Activated CD4-positive, alpha-beta T cell treated with anti-CD3 and anti-CD28 coated beads for 36 hours (primary cell): Measurements from ENCODE around the gene NUDT16L1. TPM values are rescaled to one million over a fixed set of nuclear protein-coding genes. Genes with fewer than 3 reads are reported as not detected.
A peak's percentile ranks its signal among the peaks of the same experiment; 100 is the strongest.

Experiments used
- ATAC-seq: fragments of 200-7000 bp; cut with Tn5 transposase; one replicate; pipeline ENCODE4 v1.10.0; 2021; ENCODE audit warnings: mild to moderate bottlenecking, moderate library complexity
- CTCF ChIA-PET: fragments of 350-600 bp; sonication (Branson Sonifier 250); formaldehyde crosslinking; loops from one replicate; lab custom pipeline; 2021; ENCODE audit warnings: antibody characterized with exemption; lab: Charles Lee
- POLR2A ChIA-PET: fragments of 350-600 bp; sonication (Branson Sonifier 250); formaldehyde crosslinking; loops from one replicate; lab custom pipeline; 2021; ENCODE audit warnings: antibody characterized with exemption, inconsistent platforms; lab: Charles Lee
- DNase-seq: peaks from one replicate; pipeline ENCODE4 v3.0.0-alpha.2; 2020
- H3K27ac Mint-ChIP-seq: one replicate; pipeline ENCODE4 v1.8.0; 2021; ENCODE audit warnings: mixed read lengths
- H3K27me3 Mint-ChIP-seq: one replicate; pipeline ENCODE4 v1.8.0; 2021; ENCODE audit warnings: mixed read lengths
- H3K36me3 Mint-ChIP-seq: one replicate; pipeline ENCODE4 v1.8.0; 2021; ENCODE audit warnings: low read depth, mixed read lengths
- H3K4me1 Mint-ChIP-seq: one replicate; pipeline ENCODE4 v1.8.0; 2021; ENCODE audit warnings: mixed read lengths
- H3K4me3 Mint-ChIP-seq: one replicate; pipeline ENCODE4 v1.8.0; 2021; ENCODE audit warnings: mild to moderate bottlenecking, moderate library complexity, mixed read lengths
- H3K9me3 Mint-ChIP-seq: one replicate; pipeline ENCODE4 v1.8.0; 2021; ENCODE audit warnings: low read depth, mixed read lengths
- intact Hi-C, 2 experiments: fragments of 100-400 bp; cut with DNase I in 1 of 2; cut with micrococcal nuclease in 1 of 2; formaldehyde crosslinking; loops; one replicate each; pipeline versions ENCODE4 v1.14.2 to v1.15.1; 2022 to 2024; cut with DNase I, micrococcal nuclease
- total RNA-seq, 2 experiments: library from RNA; stranded (reverse); gene quantifications; one replicate each; pipeline ENCODE4 v1.2.3, GENCODE V29; 2021

NUDT16L1 gene
- total RNA-seq, 2 experiments from 2014 or later, result 16.4 to 22.5 TPM

DNA sequence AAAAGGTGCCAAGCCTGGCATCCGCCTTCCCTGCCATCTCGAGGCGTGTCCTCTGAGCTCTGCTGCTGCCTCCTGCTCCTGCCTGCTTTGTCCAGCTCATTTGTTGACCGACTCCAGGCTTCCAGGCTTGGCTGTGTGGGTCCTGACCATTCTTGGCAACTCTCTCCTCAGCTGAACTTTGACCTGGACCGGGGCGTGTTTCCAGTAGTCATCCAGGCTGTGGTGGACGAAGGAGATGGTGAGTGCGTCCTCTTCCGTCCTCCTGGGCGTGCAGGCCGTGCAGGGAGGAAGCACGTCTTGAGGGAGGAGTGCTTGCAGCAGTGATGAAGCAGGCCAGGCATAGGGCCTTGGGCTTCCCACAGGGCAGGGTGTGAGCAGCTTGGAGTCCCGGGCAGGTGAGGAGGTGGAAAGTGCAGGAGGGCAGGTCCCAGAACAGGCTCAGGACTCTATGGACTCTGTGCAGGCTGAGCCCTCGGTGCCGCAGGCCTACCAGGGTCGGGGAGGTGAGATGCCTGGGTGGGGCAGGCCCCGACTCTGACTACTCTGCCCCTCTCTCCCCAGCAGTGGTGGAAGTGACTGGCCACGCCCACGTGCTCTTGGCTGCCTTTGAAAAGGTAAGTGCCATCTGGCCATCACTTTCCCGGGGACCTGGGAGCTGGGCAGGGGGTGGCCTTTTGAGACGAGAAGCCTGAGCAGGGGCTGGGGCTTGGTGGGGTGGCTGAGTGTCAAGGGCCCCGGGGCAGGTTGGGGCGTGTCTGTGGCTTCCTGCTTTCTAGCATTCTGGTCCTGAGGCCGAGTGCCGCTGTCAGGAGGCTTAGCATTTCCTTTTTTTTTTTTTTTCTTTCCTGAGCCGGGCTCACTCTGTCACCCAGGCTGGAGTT lies 28.6 kb upstream of the NUDT16L1 start:
- Mint-ChIP-seq H3K27me3 (no peaks in the 10 kb centered on the region), H3K4me1 (peaks cover 59% of the 10 kb centered on the region), H3K4me3 (peak overlapping the region; percentile 60), H3K27ac (peak overlapping the region; percentile 92), H3K36me3 (peaks cover 27% of the 10 kb centered on the region), H3K9me3 (no peaks in the 10 kb centered on the region)
- peak; percentile 80 for DNase-seq
- intact Hi-C loops, result loop anchor here (1.0 to 5.0 kb wide), 2 partner anchors 29 to 37 kb away; partner anchors contain the start of gene NUDT16L1 (in 1 of the 2)
- ChIA-PET POLR2A (interaction anchor here (0.6 kb wide), 1 partner anchor 17 kb away, joined by 3 read pairs; no protein-coding TSS in a partner anchor), CTCF (interaction anchor here (0.6 to 1.0 kb wide), 3 partner anchors 31 to 147 kb away, joined by 3 to 4 read pairs (median 4); partner anchors contain the start of gene MGRN1)
- peak; percentile 53 for ATAC-seq

- DNase-seq (no peak), ATAC-seq (no peak)
- peaks cover 27% of the 10 kb centered on the region for H3K36me3 Mint-ChIP-seq
- peaks cover 41% of the 10 kb centered on the region for H3K4me1 Mint-ChIP-seq
- ChIA-PET CTCF (no interaction called here), POLR2A (no interaction called here)
- H3K27me3 Mint-ChIP-seq, result no peaks in the 10 kb centered on the region
- H3K9me3 Mint-ChIP-seq, result no peaks in the 10 kb centered on the region
- no peak overlapping the region for H3K4me3 Mint-ChIP-seq
- intact Hi-C loops, result no loop called here
- no peak overlapping the region for H3K27ac Mint-ChIP-seq
These were observed 26.7 kb upstream of the NUDT16L1 start for GRCh38 chr16:4666537-4667202.

GRCh38 chr16:4667203-4667963 lies 26.0 kb upstream of the NUDT16L1 start:
- intact Hi-C loops, result no loop called here
- no peaks in the 10 kb centered on the region for H3K27me3 Mint-ChIP-seq
- H3K9me3 Mint-ChIP-seq, result no peaks in the 10 kb centered on the region
- H3K4me3 Mint-ChIP-seq, result no peak overlapping the region
- no peak overlapping the region for H3K27ac Mint-ChIP-seq
- DNase-seq (no peak), ATAC-seq (no peak)
- ChIA-PET POLR2A (no interaction called here), CTCF (no interaction called here)
- peaks cover 34% of the 10 kb centered on the region for H3K4me1 Mint-ChIP-seq
- H3K36me3 Mint-ChIP-seq, result peaks cover 29% of the 10 kb centered on the region

GRCh38 chr16:4668313-4668960 lies 24.9 kb upstream of the NUDT16L1 start:
- Mint-ChIP-seq H3K36me3 (peaks cover 27% of the 10 kb centered on the region), H3K4me1 (peaks cover 25% of the 10 kb centered on the region), H3K27me3 (no peaks in the 10 kb centered on the region), H3K4me3 (no peak overlapping the region), H3K9me3 (no peaks in the 10 kb centered on the region), H3K27ac (no peak overlapping the region)
- ATAC-seq (no peak), DNase-seq (no peak)
- intact Hi-C loops, result no loop called here
- ChIA-PET POLR2A (no interaction called here), CTCF (no interaction called here)

DNA sequence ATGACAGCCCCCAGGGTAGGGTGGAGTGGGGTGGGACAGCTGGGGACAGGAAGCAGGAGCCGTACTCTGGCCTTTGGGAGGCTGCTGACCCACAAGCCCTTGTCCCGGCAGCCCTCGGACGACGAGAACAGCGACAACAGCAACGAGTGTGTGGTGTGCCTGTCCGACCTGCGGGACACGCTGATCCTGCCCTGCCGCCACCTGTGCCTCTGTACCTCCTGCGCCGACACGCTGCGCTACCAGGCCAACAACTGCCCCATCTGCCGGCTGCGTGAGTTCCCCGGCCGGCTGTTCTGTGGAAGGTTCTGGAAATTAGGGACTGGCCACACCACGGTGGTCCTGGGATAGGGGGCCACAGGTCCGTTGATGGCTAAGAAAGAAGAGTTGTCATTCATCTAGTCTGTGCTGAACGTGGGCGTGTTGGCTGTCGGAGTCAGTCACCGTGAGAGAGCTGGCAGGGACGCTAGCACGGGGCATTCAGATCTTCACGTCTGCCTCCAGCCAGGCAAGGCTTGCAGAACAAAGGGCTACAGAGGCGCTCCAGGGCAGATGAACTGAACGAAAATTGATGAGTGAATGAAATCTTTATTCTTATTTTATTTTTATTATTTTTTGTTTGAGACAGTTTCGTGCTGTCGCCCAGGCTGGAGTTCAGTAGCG lies 19.8 kb upstream of the NUDT16L1 start:
- peaks cover 13% of the 10 kb centered on the region for H3K36me3 Mint-ChIP-seq
- no peaks in the 10 kb centered on the region for H3K9me3 Mint-ChIP-seq
- POLR2A ChIA-PET, result no interaction called here
- H3K27ac Mint-ChIP-seq, result no peak overlapping the region
- DNase-seq (no peak), ATAC-seq (no peak)
- no peaks in the 10 kb centered on the region for H3K27me3 Mint-ChIP-seq
- H3K4me3 Mint-ChIP-seq, result no peak overlapping the region
- intact Hi-C loops, result no loop called here
- peaks cover 23% of the 10 kb centered on the region for H3K4me1 Mint-ChIP-seq
- CTCF ChIA-PET, result interaction anchor here (0.7 kb wide), 1 partner anchor 11 kb away, joined by 3 read pairs; no protein-coding TSS in a partner anchor

DNA sequence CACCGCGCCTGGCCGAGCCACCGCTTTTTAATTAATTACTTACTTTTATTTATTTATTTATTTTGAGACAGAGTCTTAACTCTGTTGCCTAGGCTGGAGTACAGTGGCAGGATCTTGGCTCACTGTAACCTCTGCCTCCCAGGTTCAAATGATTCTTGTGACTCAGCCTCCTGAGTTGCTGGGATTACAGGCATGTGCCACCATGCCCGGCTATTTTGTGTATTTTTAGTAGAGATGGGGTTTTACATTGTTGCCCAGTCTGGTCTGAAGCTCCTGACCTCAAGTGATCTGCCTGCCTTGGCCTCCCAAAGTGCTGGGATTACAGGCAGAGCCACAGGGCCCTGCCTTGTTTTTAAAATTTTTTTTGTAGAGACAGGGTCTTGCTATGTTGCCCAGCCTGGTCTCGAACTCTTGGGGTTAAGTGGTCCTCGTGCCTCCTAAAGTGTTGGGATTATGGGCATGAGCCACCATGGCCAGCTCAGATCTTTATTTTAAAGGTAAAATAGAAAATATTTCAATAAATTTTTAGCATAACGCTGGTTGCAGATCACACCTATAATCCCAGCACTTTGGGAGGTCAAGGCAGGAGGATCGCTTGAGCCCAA lies 18.3 kb upstream of the NUDT16L1 start:
- ChIA-PET POLR2A (no interaction called here), CTCF (no interaction called here)
- Mint-ChIP-seq H3K4me3 (no peak overlapping the region), H3K27ac (peak overlapping the region; percentile 99), H3K9me3 (no peaks in the 10 kb centered on the region), H3K27me3 (no peaks in the 10 kb centered on the region), H3K4me1 (peaks cover 23% of the 10 kb centered on the region), H3K36me3 (peaks cover 15% of the 10 kb centered on the region)
- DNase-seq (no peak), ATAC-seq (no peak)
- intact Hi-C loops, result loop anchor here in 1 of 2 experiments (5.0 kb wide), 1 partner anchor 48 kb away; no protein-coding TSS in a partner anchor

GRCh38 chr16:4675864-4676786 lies 17.2 kb upstream of the NUDT16L1 start:
- Mint-ChIP-seq H3K27me3 (no peaks in the 10 kb centered on the region), H3K27ac (peak overlapping the region; percentile 99), H3K9me3 (no peaks in the 10 kb centered on the region), H3K4me1 (peaks cover 23% of the 10 kb centered on the region), H3K36me3 (peaks cover 15% of the 10 kb centered on the region), H3K4me3 (peak overlapping the region; percentile 69)
- ChIA-PET POLR2A (interaction anchor here (0.6 kb wide), 1 partner anchor 31 kb away, joined by 6 read pairs; no protein-coding TSS in a partner anchor), CTCF (interaction anchor here (1.5 kb wide), 1 partner anchor 17 kb away, joined by 6 read pairs; the partner anchor contains the start of gene NUDT16L1)
- intact Hi-C loops, result loop anchor here (1.0 to 5.0 kb wide), 4 partner anchors 17 to 60 kb away; partner anchors contain the start of genes MGRN1 (in 1 of the 2) and NUDT16L1 (in 1 of the 2)
- peak; percentile 90 for ATAC-seq
- DNase-seq, result peak; percentile 88

GRCh38 chr16:4676831-4677230 lies 16.5 kb upstream of the NUDT16L1 start:
- H3K4me1 Mint-ChIP-seq, result peaks cover 25% of the 10 kb centered on the region
- intact Hi-C loops, result loop anchor here (1.0 to 5.0 kb wide), 4 partner anchors 16 to 61 kb away; partner anchors contain the start of genes MGRN1 (in 1 of the 2) and NUDT16L1 (in 1 of the 2)
- DNase-seq (peak; percentile 38), ATAC-seq (peak; percentile 23)
- H3K36me3 Mint-ChIP-seq, result peaks cover 17% of the 10 kb centered on the region
- ChIA-PET POLR2A (interaction anchor here (0.6 kb wide), 1 partner anchor 30 kb away, joined by 6 read pairs; no protein-coding TSS in a partner anchor), CTCF (interaction anchor here (1.5 kb wide), 1 partner anchor 16 kb away, joined by 6 read pairs; the partner anchor contains the start of gene NUDT16L1)
- H3K27ac Mint-ChIP-seq, result peak overlapping the region; percentile 99
- no peaks in the 10 kb centered on the region for H3K27me3 Mint-ChIP-seq
- no peaks in the 10 kb centered on the region for H3K9me3 Mint-ChIP-seq
- H3K4me3 Mint-ChIP-seq, result peak overlapping the region; percentile 69

DNA sequence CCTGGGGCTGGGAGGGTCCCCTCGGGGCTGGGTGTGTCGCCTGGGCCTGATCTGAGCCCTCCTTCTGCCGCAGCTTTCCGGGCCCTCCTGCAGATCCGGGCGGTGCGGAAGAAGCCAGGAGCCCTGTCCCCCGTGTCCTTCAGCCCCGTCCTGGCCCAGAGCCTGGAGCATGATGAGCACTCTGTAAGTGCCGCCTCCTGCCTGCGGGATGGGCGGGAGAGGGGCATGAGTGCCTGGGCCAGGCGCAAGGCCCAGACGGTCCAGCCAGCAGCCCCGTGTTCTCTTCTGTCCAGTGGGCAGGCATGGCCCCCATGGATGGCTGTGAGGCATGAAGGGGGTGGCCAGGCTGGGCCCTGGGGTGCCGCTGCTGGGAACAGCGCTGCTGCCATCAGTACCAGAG lies 16.0 kb upstream of the NUDT16L1 start:
- Mint-ChIP-seq H3K4me1 (peaks cover 25% of the 10 kb centered on the region), H3K27ac (peak overlapping the region; percentile 99), H3K4me3 (no peak overlapping the region), H3K27me3 (no peaks in the 10 kb centered on the region), H3K9me3 (no peaks in the 10 kb centered on the region), H3K36me3 (peaks cover 15% of the 10 kb centered on the region)
- intact Hi-C loops, result loop anchor here (2.0 to 5.0 kb wide), 2 partner anchors 50 to 53 kb away; partner anchors contain the start of gene MGRN1 (in 1 of the 2)
- no peak for DNase-seq
- ChIA-PET CTCF (no interaction called here), POLR2A (no interaction called here)
- ATAC-seq, result no peak
